Measurements from ENCODE around the gene HS1BP3.

- TF ChIP-seq POLR2A (IDR thresholded peaks at IDR 0.05): no peak
- no peak for TF ChIP-seq CTCF (IDR thresholded peaks at IDR 0.05 in 8 of 11, conservative IDR thresholded peaks at IDR 0.05 in 3 of 11)
Measured at GRCh38 chr2:20623241-20623640, 27.7 kb downstream of the HS1BP3 start.

All from spleen (tissue), 7 donors.